GM23338 (cell line): ENCODE results near the gene CHAD. TPM values are rescaled to one million over a fixed set of nuclear protein-coding genes. Genes with fewer than 3 reads are reported as not detected.

Experiments used
- ATAC-seq: fragments of 200-7000 bp; cut with Tn5 transposase; 3 replicates; pipeline ENCODE4 v1.9.1; 2020
- DNase-seq: peaks from one replicate; pipeline ENCODE4 v3.0.0-alpha.2; 2015; ENCODE audit warnings: low spot score
- H2AFZ ChIP-seq: fragments of 200-600 bp; sonication (generic); 2 replicates; pipeline ENCODE4 v1.8.0; 2016; ENCODE audit warnings: antibody characterized with exemption, mild to moderate bottlenecking, moderate library complexity
- H3F3A ChIP-seq: fragments of 200-600 bp; sonication (generic); replicated peaks from 2 replicates; pipeline ENCODE4 v1.8.0; 2017; ENCODE audit warnings: antibody characterized with exemption, mixed run types, low read depth
- H3K27ac ChIP-seq: fragments of 200-600 bp; sonication (generic); 2 replicates; pipeline ENCODE4 v1.6.1; 2016; ENCODE audit warnings: low read depth
- H3K27me3 ChIP-seq: fragments of 200-600 bp; sonication (generic); 2 replicates; pipeline ENCODE4 v1.8.0; 2016; ENCODE audit warnings: mild to moderate bottlenecking, mixed run types, moderate library complexity; ENCODE audit not compliant: insufficient read depth
- H3K36me3 ChIP-seq: fragments of 200-600 bp; sonication (generic); 2 replicates; pipeline ENCODE4 v1.8.0; 2016; ENCODE audit warnings: mild to moderate bottlenecking; ENCODE audit not compliant: insufficient read depth
- H3K4me1 ChIP-seq: fragments of 200-600 bp; sonication (generic); 2 replicates; pipeline ENCODE4 v1.8.0; 2016; ENCODE audit warnings: mild to moderate bottlenecking, moderate library complexity; ENCODE audit not compliant: insufficient read depth
- H3K4me2 ChIP-seq: fragments of 200-600 bp; sonication (generic); 2 replicates; pipeline ENCODE4 v1.7.1; 2017; ENCODE audit warnings: mixed run types
- H3K4me3 ChIP-seq: fragments of 200-600 bp; sonication (generic); 2 replicates; pipeline ENCODE4 v1.6.1; 2016; ENCODE audit warnings: mixed run types
- H3K79me2 ChIP-seq: fragments of 200-600 bp; sonication (generic); replicated peaks from 2 replicates; pipeline ENCODE4 v1.8.0; 2017; ENCODE audit warnings: mild to moderate bottlenecking; ENCODE audit not compliant: insufficient read depth
- H3K9me2 ChIP-seq: fragments of 200-600 bp; sonication (generic); 2 replicates; pipeline ENCODE4 v1.8.0; 2017; ENCODE audit not compliant: insufficient read depth
- H4K20me1 ChIP-seq: fragments of 200-600 bp; sonication (generic); replicated peaks from 2 replicates; pipeline ENCODE4 v1.8.0; 2017; ENCODE audit warnings: mild to moderate bottlenecking; ENCODE audit not compliant: insufficient read depth
- H3K27ac Mint-ChIP-seq: 2 replicates; pipeline ENCODE4 v1.8.0; 2020; ENCODE audit warnings: inconsistent platforms, mild to moderate bottlenecking, moderate library complexity, mixed read lengths
- H3K27me3 Mint-ChIP-seq: 3 replicates; pipeline ENCODE4 v1.8.0; 2022; ENCODE audit warnings: low read depth, mild to moderate bottlenecking, moderate library complexity, mixed read lengths, inconsistent platforms; ENCODE audit not compliant: insufficient read depth, poor library complexity
- H3K36me3 Mint-ChIP-seq: 3 replicates; pipeline ENCODE4 v1.8.0; 2021; ENCODE audit warnings: low read depth, mild to moderate bottlenecking, inconsistent platforms, moderate library complexity, mixed read lengths
- H3K4me1 Mint-ChIP-seq: 3 replicates; pipeline ENCODE4 v1.8.0; 2020; ENCODE audit warnings: mild to moderate bottlenecking, inconsistent platforms, mixed read lengths
- H3K4me3 Mint-ChIP-seq: 3 replicates; pipeline ENCODE4 v1.8.0; 2021; ENCODE audit warnings: moderate library complexity, mild to moderate bottlenecking, inconsistent platforms, mixed read lengths
- H3K9me3 Mint-ChIP-seq: 3 replicates; pipeline ENCODE4 v1.8.0; 2020; ENCODE audit warnings: moderate library complexity, mild to moderate bottlenecking, inconsistent platforms, mixed read lengths
- CREB1 ChIP-seq: fragments of 250-450 bp; sonication (Bioruptor Pico); IDR thresholded peaks from 2 replicates; pipeline ENCODE4 v1.5.0; 2020; ENCODE audit warnings: low read depth, mild to moderate bottlenecking, moderate library complexity
- CTCF ChIP-seq, 2 experiments: fragments of 200-600 bp in 1 of 2; sonication (generic) in 1 of 2; conservative IDR thresholded peaks; 2 replicates each; pipeline versions ENCODE4 v1.5.1 to v1.6.1; 2016 to 2017; ENCODE audit warnings: antibody characterized with exemption in 2 of 2, low read depth in 2 of 2, mild to moderate bottlenecking in 2 of 2, moderate library complexity in 1 of 2
- ETS1 ChIP-seq: IDR thresholded peaks from 2 replicates; pipeline ENCODE4 v1.6.1; 2016; ENCODE audit warnings: antibody characterized with exemption
- EZH2 ChIP-seq: fragments of 200-600 bp; sonication (generic); IDR thresholded peaks from one replicate; pipeline ENCODE4 v1.8.0; 2017; ENCODE audit warnings: antibody characterized with exemption, mild to moderate bottlenecking, low read depth; ENCODE audit not compliant: unreplicated experiment
- EZH2phosphoT487 ChIP-seq: fragments of 200-600 bp; sonication (generic); IDR thresholded peaks from one replicate; pipeline ENCODE4 v1.8.1; 2018; ENCODE audit warnings: antibody characterized with exemption; ENCODE audit not compliant: unreplicated experiment
- JUNB ChIP-seq: IDR thresholded peaks from one replicate; pipeline ENCODE4 v1.6.1; 2016; ENCODE audit warnings: antibody characterized with exemption; ENCODE audit not compliant: unreplicated experiment
- NANOG ChIP-seq: IDR thresholded peaks from 2 replicates; pipeline ENCODE4 v1.6.1; 2016; ENCODE audit warnings: antibody characterized with exemption, borderline replicate concordance
- POLR2AphosphoS5 ChIP-seq: IDR thresholded peaks from 2 replicates; pipeline ENCODE4 v1.6.1; 2016; ENCODE audit warnings: antibody characterized with exemption, low read depth
- REST ChIP-seq: IDR thresholded peaks from one replicate; pipeline ENCODE4 v1.6.1; 2018; ENCODE audit warnings: antibody characterized with exemption; ENCODE audit not compliant: unreplicated experiment
- STAT1 ChIP-seq: IDR thresholded peaks from one replicate; pipeline ENCODE4 v1.6.1; 2016; ENCODE audit warnings: antibody characterized with exemption; ENCODE audit not compliant: unreplicated experiment
- ZNF114 ChIP-seq: fragments of 250-450 bp; sonication (Bioruptor Pico); IDR thresholded peaks from 2 replicates; pipeline ENCODE4 v1.5.0; 2020; ENCODE audit warnings: mild to moderate bottlenecking, moderate library complexity
- ZNF331 ChIP-seq: fragments of 250-450 bp; sonication (Bioruptor Pico); IDR thresholded peaks from 2 replicates; pipeline ENCODE4 v1.5.0; 2020; ENCODE audit warnings: low read depth, mild to moderate bottlenecking, moderate library complexity
- ZNF462 ChIP-seq: fragments of 250-450 bp; sonication (Bioruptor Pico); IDR thresholded peaks from 2 replicates; pipeline ENCODE4 v1.5.0; 2020; ENCODE audit warnings: mild to moderate bottlenecking, moderate library complexity
- polyA plus RNA-seq: library from polyadenylated mRNA; unstranded; fragments of >200 nt; fragmentation: Nextera tagmentation; extraction: Ambion mirVana; gene quantifications from 2 replicates; pipeline ENCODE4 v1.2.1, GENCODE V29; 2016
- total RNA-seq: library from RNA; depleted of rRNA; stranded (reverse); fragments of >200 nt; shearing (Covaris generic); gene quantifications from 2 replicates; pipeline ENCODE4 v1.2.3, GENCODE V29; 2014

The CHAD gene
- total and polyA plus RNA-seq, 2 experiments from 2014 or later, result 0.18 TPM; not detected in 1

GRCh38 chr17:50465635-50466034 is 3.0 kb downstream of the CHAD start:
- Histone ChIP-seq H4K20me1 (peaks cover 7% of the 10 kb centered on the region; the same call in 1 of the 2 replicates), H2AFZ (no peak overlapping the region), H3K4me3 (no peak overlapping the region), H3K4me1 (peaks cover 15% of the 10 kb centered on the region; the same call in 1 of the 2 replicates), H3K36me3 (no peaks in the 10 kb centered on the region), H3F3A (0 out of 2 replicates have a peak, but pooled peaks cover 4% of the 10 kb centered on the region), H3K4me2 (no peak overlapping the region), H3K27me3 (peaks cover 34% of the 10 kb centered on the region), H3K27ac (no peak overlapping the region), H3K79me2 (no peaks in the 10 kb centered on the region), H3K9me2 (no peaks in the 10 kb centered on the region)
- Mint-ChIP-seq H3K4me1 (peaks cover 17% of the 10 kb centered on the region), H3K9me3 (no peaks in the 10 kb centered on the region; the same call in 2 of the 3 replicates), H3K27me3 (peaks cover 28% of the 10 kb centered on the region), H3K4me3 (no peak overlapping the region), H3K27ac (no peak overlapping the region), H3K36me3 (no peaks in the 10 kb centered on the region; the same call in 2 of the 3 replicates)
- ATAC-seq (no peak), DNase-seq (no peak)
- TF ChIP-seq CREB1, result no peak
- no peak for TF ChIP-seq ETS1
- no peak for TF ChIP-seq STAT1
- no peak for TF ChIP-seq NANOG
- no peak for TF ChIP-seq JUNB
- TF ChIP-seq ZNF331 (CRISPR knock-in tag), result no peak
- TF ChIP-seq POLR2AphosphoS5, result no peak
- TF ChIP-seq ZNF114, result no peak
- TF ChIP-seq CTCF (conservative IDR thresholded peaks at IDR 0.05; ENCODE audit: low read depth in 2 of 2), result no peak
- TF ChIP-seq REST, result no peak
- no peak for TF ChIP-seq EZH2
- TF ChIP-seq EZH2phosphoT487, result no peak
- TF ChIP-seq ZNF462 (CRISPR knock-in tag), result no peak
